ENCODE measurements around the gene BRI3BP. TPM values are rescaled to one million over a fixed set of nuclear protein-coding genes. Genes with fewer than 3 reads are reported as not detected.

Gene BRI3BP
- total RNA-seq, 1 experiment from 2014 or later = 19.6 TPM

DNA sequence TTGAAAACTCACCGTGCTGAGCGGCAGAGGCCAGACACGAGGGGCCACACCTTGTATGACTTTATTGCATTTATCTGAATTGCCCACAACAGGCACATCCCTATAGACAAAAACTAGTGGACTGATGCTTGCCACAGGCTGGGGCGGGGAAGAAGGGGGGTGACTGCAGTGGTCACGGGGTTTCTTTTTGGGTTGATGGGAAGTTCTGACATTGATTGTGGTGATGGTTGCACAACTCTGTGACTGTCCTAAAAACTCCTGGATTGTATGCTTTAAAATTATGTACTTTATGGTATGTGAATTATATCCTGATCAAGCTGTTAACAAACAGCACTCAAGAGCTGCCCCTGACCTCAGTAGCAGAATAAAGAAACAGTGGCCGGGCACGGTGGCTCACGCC lies 30.2 kb upstream of the BRI3BP start:
- ChIA-PET CTCF (no interaction called here), POLR2A (no interaction called here)
- intact Hi-C loops (cut with micrococcal nuclease; ENCODE audit: unreplicated experiment) = no loop called here
- H3K4me1 Mint-ChIP-seq (ENCODE audit: low read depth, unreplicated experiment) = no peaks in the 10 kb centered on the region
- no peak for DNase-seq
- H3K4me3 ChIP-seq (ENCODE audit: low read depth, low read length) = no peak overlapping the region
- H3K9me3 ChIP-seq = no peaks in the 10 kb centered on the region
- H3K27me3 Mint-ChIP-seq (ENCODE audit: insufficient read depth, unreplicated experiment) = no peaks in the 10 kb centered on the region
- no peaks in the 10 kb centered on the region for H3K4me1 ChIP-seq
- peaks cover 71% of the 10 kb centered on the region for H3K36me3 Mint-ChIP-seq (ENCODE audit: insufficient read depth, unreplicated experiment)
- peaks cover 3% of the 10 kb centered on the region for H3K36me3 ChIP-seq (ENCODE audit: control insufficient read depth, insufficient read depth, low read length)
- H3K27me3 ChIP-seq (replicated peaks; ENCODE audit: control insufficient read depth, insufficient read depth, low read length) = no peaks in the 10 kb centered on the region
- H3K27ac Mint-ChIP-seq (ENCODE audit: unreplicated experiment) = no peak overlapping the region
- no peaks in the 10 kb centered on the region for H3K9me3 Mint-ChIP-seq (ENCODE audit: unreplicated experiment)
- BruUV-seq (replicated peaks) = no TSS peak
- no peak overlapping the region for H3K4me3 Mint-ChIP-seq (ENCODE audit: unreplicated experiment)
- TF ChIP-seq, protein P1, sequence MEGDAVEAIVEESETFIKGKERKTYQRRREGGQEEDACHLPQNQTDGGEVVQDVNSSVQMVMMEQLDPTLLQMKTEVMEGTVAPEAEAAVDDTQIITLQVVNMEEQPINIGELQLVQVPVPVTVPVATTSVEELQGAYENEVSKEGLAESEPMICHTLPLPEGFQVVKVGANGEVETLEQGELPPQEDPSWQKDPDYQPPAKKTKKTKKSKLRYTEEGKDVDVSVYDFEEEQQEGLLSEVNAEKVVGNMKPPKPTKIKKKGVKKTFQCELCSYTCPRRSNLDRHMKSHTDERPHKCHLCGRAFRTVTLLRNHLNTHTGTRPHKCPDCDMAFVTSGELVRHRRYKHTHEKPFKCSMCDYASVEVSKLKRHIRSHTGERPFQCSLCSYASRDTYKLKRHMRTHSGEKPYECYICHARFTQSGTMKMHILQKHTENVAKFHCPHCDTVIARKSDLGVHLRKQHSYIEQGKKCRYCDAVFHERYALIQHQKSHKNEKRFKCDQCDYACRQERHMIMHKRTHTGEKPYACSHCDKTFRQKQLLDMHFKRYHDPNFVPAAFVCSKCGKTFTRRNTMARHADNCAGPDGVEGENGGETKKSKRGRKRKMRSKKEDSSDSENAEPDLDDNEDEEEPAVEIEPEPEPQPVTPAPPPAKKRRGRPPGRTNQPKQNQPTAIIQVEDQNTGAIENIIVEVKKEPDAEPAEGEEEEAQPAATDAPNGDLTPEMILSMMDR (IDR thresholded peaks at IDR 0.05; ENCODE audit: insufficient read depth in 1 of 2, low read depth in 1 of 2, low read length in 1 of 2, severe bottlenecking in 1 of 2, unreplicated experiment in 1 of 2) = no peak

DNA sequence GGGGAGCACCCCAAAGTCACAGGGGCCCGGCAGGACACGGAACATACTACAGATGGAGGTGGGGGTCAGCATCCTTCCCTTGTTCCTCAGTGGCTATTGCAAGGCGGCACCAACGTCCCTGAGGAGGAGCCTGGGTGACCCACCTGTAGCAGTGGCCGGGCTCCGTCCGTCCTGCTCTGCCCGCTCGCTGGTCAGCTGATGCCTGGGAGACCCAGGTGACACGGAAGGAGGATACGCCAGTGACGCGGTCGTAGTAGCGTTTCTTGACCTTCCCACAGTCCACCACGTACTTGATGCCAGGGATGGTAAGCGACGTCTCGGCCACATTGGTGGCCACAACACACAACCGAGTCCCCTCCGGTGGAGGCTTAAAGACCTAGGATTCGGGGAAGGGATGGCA lies 29.2 kb upstream of the BRI3BP start:
- Mint-ChIP-seq H3K27me3 (ENCODE audit: insufficient read depth, unreplicated experiment) (no peaks in the 10 kb centered on the region), H3K36me3 (ENCODE audit: insufficient read depth, unreplicated experiment) (peaks cover 62% of the 10 kb centered on the region), H3K4me3 (ENCODE audit: unreplicated experiment) (no peak overlapping the region), H3K9me3 (ENCODE audit: unreplicated experiment) (no peaks in the 10 kb centered on the region), H3K27ac (ENCODE audit: unreplicated experiment) (no peak overlapping the region), H3K4me1 (ENCODE audit: low read depth, unreplicated experiment) (no peaks in the 10 kb centered on the region)
- ChIA-PET CTCF (no interaction called here), POLR2A (no interaction called here)
- Histone ChIP-seq H3K36me3 (ENCODE audit: control insufficient read depth, insufficient read depth, low read length) (peaks cover 1% of the 10 kb centered on the region), H3K4me3 (ENCODE audit: low read depth, low read length) (no peak overlapping the region), H3K27me3 (replicated peaks; ENCODE audit: control insufficient read depth, insufficient read depth, low read length) (no peaks in the 10 kb centered on the region), H3K9me3 (no peaks in the 10 kb centered on the region), H3K4me1 (no peaks in the 10 kb centered on the region)
- TF ChIP-seq, protein P1 (IDR thresholded peaks at IDR 0.05; ENCODE audit: insufficient read depth in 1 of 2, low read depth in 1 of 2, low read length in 1 of 2, severe bottlenecking in 1 of 2, unreplicated experiment in 1 of 2) = no peak
- BruUV-seq (replicated peaks) = no TSS peak
- DNase-seq = no peak
- intact Hi-C loops (cut with micrococcal nuclease; ENCODE audit: unreplicated experiment) = no loop called here

DNA sequence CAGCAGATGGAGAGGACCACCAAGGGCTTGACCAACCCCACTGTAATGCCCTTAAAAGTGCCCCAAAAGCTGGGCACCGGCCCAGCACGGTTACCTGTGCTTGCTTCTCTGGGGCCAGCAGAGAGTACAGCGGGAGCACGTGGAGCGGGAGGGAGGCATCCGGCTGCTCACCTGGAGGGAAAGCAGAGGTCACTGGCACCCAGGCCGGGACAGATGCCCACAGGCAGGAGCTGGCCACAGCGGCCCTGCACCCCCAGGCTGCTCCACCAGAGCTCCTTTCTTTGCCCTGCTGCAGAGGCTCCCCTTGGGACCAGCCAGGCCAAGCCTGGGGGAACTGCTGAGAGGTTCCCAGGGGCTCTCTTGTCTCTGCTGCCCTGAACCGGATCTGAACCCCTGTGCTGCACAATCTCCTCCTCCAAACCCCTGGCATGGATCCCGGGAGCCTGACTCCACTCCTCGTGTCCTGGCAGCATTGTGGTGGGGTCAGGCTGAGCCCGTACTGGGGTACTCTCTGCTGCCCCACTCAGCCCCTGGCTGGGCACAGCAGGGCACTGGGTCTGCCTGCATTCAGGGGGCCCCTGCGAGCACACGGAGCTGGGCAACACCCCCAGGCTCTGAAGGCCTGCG lies 28.5 kb upstream of the BRI3BP start:
- peaks cover 59% of the 10 kb centered on the region for H3K36me3 Mint-ChIP-seq (ENCODE audit: insufficient read depth, unreplicated experiment)
- Histone ChIP-seq H3K4me3 (ENCODE audit: low read depth, low read length) (no peak overlapping the region), H3K27me3 (replicated peaks; ENCODE audit: control insufficient read depth, insufficient read depth, low read length) (no peaks in the 10 kb centered on the region), H3K9me3 (no peaks in the 10 kb centered on the region), H3K4me1 (no peaks in the 10 kb centered on the region), H3K36me3 (ENCODE audit: control insufficient read depth, insufficient read depth, low read length) (no peaks in the 10 kb centered on the region; the same call in none of the 2 replicates)
- no peaks in the 10 kb centered on the region for H3K9me3 Mint-ChIP-seq (ENCODE audit: unreplicated experiment)
- BruUV-seq (replicated peaks) = no TSS peak
- H3K27me3 Mint-ChIP-seq (ENCODE audit: insufficient read depth, unreplicated experiment) = no peaks in the 10 kb centered on the region
- TF ChIP-seq, protein P1 (IDR thresholded peaks at IDR 0.05; ENCODE audit: insufficient read depth in 1 of 2, low read depth in 1 of 2, low read length in 1 of 2, severe bottlenecking in 1 of 2, unreplicated experiment in 1 of 2) = no peak
- H3K4me1 Mint-ChIP-seq (ENCODE audit: low read depth, unreplicated experiment) = no peaks in the 10 kb centered on the region
- H3K4me3 Mint-ChIP-seq (ENCODE audit: unreplicated experiment) = no peak overlapping the region
- DNase-seq = no peak
- CTCF ChIA-PET = no interaction called here
- no peak overlapping the region for H3K27ac Mint-ChIP-seq (ENCODE audit: unreplicated experiment)
- POLR2A ChIA-PET = no interaction called here
- intact Hi-C loops (cut with micrococcal nuclease; ENCODE audit: unreplicated experiment) = no loop called here

Measured in Caco-2 (cell line).